CD4-positive, alpha-beta T cell treated with Interleukin-2 at 100 ng/mL for 4 hours (primary cell): ENCODE results near the gene PPM1E.
A peak's percentile ranks its signal among the peaks of the same experiment; 100 is the strongest.
"Not testable (repeated sequence)": the region's sequence is repeated elsewhere in the genome, so short reads cannot be mapped to it uniquely, and the experiment has no call there.

Experiments
- DNase-seq: peaks from one replicate; pipeline ENCODE4 v3.0.0-alpha.2; 2020; ENCODE audit warnings: low spot score

PPM1E gene

GRCh38 chr17:58755577-58756245, at the start of gene PPM1E:
Gene PPM1E (plus strand): TSS chr17:58755854.
- peak; percentile 6 for DNase-seq

GRCh38 chr17:58706351-58707140, 49.1 kb upstream of the PPM1E start:
- DNase-seq, result no peak

GRCh38 chr17:58710948-58711552, 44.6 kb upstream of the PPM1E start:
- DNase-seq, result peak; percentile 60

- DNase-seq, result no peak
Measured at GRCh38 chr17:58722274-58722673, 33.4 kb upstream of the PPM1E start.

GRCh38 chr17:58722696-58723095, 33.0 kb upstream of the PPM1E start:
- no peak for DNase-seq

GRCh38 chr17:58728798-58729197, 26.9 kb upstream of the PPM1E start:
- no peak for DNase-seq

- no peak for DNase-seq
Measured at GRCh38 chr17:58730937-58731336, 24.7 kb upstream of the PPM1E start.

GRCh38 chr17:58734040-58734439, 21.6 kb upstream of the PPM1E start:
- no peak for DNase-seq

GRCh38 chr17:58734811-58735210, 20.8 kb upstream of the PPM1E start:
- DNase-seq, result no peak

- no peak for DNase-seq
Measured at GRCh38 chr17:58741121-58741625, 14.5 kb upstream of the PPM1E start.

- no peak for DNase-seq
Measured at GRCh38 chr17:58747674-58748073, 8.0 kb upstream of the PPM1E start.

- not testable (repeated sequence) for DNase-seq
Measured at GRCh38 chr17:58749627-58750026, 6.0 kb upstream of the PPM1E start.

- no peak for DNase-seq
Measured at GRCh38 chr17:58753026-58753425, 2.6 kb upstream of the PPM1E start.

GRCh38 chr17:58755269-58755576, 431 bp upstream of the PPM1E start:
- no peak for DNase-seq

- DNase-seq, result no peak
Measured at GRCh38 chr17:58756246-58757161, 850 bp downstream of the PPM1E start.

- DNase-seq, result no peak
Measured at GRCh38 chr17:58757162-58757613, 1.5 kb downstream of the PPM1E start.

GRCh38 chr17:58758890-58759289, 3.2 kb downstream of the PPM1E start:
- no peak for DNase-seq

- DNase-seq, result no peak
Measured at GRCh38 chr17:58759522-58759921, 3.9 kb downstream of the PPM1E start.

- DNase-seq, result no peak
Measured at GRCh38 chr17:58760248-58760647, 4.6 kb downstream of the PPM1E start.

GRCh38 chr17:58763263-58763662, 7.6 kb downstream of the PPM1E start:
- DNase-seq, result no peak

GRCh38 chr17:58764373-58764772, 8.7 kb downstream of the PPM1E start:
- no peak for DNase-seq

GRCh38 chr17:58778482-58778881, 22.8 kb downstream of the PPM1E start:
- not testable (repeated sequence) for DNase-seq
